C4-2B (cell line): ENCODE results near the gene COX6A1.

Experiments used
- ZFX ChIP-seq: fragments of 450-650 bp; IDR thresholded peaks from 2 replicates; pipeline ENCODE4 v1.6.1; 2017
- TF ChIP-seq, protein P1 (sequence below): fragments of 450-650 bp; conservative IDR thresholded peaks from 2 replicates; pipeline ENCODE4 v1.5.1; 2017; ENCODE audit warnings: mild to moderate bottlenecking

GRCh38 chr12:120468821-120469449 lies 31.0 kb downstream of the COX6A1 start:
- TF ChIP-seq, protein P1, sequence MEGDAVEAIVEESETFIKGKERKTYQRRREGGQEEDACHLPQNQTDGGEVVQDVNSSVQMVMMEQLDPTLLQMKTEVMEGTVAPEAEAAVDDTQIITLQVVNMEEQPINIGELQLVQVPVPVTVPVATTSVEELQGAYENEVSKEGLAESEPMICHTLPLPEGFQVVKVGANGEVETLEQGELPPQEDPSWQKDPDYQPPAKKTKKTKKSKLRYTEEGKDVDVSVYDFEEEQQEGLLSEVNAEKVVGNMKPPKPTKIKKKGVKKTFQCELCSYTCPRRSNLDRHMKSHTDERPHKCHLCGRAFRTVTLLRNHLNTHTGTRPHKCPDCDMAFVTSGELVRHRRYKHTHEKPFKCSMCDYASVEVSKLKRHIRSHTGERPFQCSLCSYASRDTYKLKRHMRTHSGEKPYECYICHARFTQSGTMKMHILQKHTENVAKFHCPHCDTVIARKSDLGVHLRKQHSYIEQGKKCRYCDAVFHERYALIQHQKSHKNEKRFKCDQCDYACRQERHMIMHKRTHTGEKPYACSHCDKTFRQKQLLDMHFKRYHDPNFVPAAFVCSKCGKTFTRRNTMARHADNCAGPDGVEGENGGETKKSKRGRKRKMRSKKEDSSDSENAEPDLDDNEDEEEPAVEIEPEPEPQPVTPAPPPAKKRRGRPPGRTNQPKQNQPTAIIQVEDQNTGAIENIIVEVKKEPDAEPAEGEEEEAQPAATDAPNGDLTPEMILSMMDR, result no peak
- 0 out of 2 replicates have a peak, but pooled peaks have one; percentile 5 for TF ChIP-seq ZFX
